CD8-positive, alpha-beta memory T cell (primary cell): ENCODE data around the gene ANKRD29. TPM values are rescaled to one million over a fixed set of nuclear protein-coding genes. Genes with fewer than 3 reads are reported as not detected.

ENCODE experiments used
- CTCF ChIA-PET: fragments of 350-600 bp; sonication (Branson Sonifier 250); formaldehyde crosslinking; loops from one replicate; lab custom pipeline; 2021; ENCODE audit warnings: antibody characterized with exemption; lab: Charles Lee
- POLR2A ChIA-PET: fragments of 350-600 bp; sonication (Branson Sonifier 250); formaldehyde crosslinking; loops from one replicate; lab custom pipeline; 2021; ENCODE audit warnings: antibody characterized with exemption; lab: Charles Lee
- DNase-seq, 5 donors: peaks; one replicate each; pipeline versions ENCODE4 v3.0.0 to v3.0.0-alpha.2; 2020 to 2022; ENCODE audit warnings: mixed read lengths in 1 of 5
- H3K27ac ChIP-seq: one replicate; pipeline ENCODE4 v1.7.0; 2013; ENCODE audit warnings: low read depth, mild to moderate bottlenecking, low read length, moderate library complexity
- H3K27me3 ChIP-seq: 2 replicates; pipeline ENCODE4 v1.7.0; 2013; ENCODE audit warnings: low read length, mild to moderate bottlenecking; ENCODE audit not compliant: insufficient read depth, poor library complexity, severe bottlenecking
- H3K36me3 ChIP-seq: 2 replicates; pipeline ENCODE4 v1.7.0; 2013; ENCODE audit warnings: mild to moderate bottlenecking, low read length, moderate library complexity; ENCODE audit not compliant: insufficient read depth
- H3K4me1 ChIP-seq: 2 replicates; pipeline ENCODE4 v1.7.0; 2013; ENCODE audit warnings: mild to moderate bottlenecking, low read length, moderate library complexity; ENCODE audit not compliant: insufficient read depth
- H3K4me3 ChIP-seq: 2 replicates; pipeline ENCODE4 v1.7.0; 2013; ENCODE audit warnings: mild to moderate bottlenecking, low read length
- H3K9me3 ChIP-seq: 2 replicates; pipeline ENCODE4 v1.7.0; 2013; ENCODE audit warnings: mild to moderate bottlenecking, low read length
- H3K27ac Mint-ChIP-seq, 8 donors: one replicate each; pipeline ENCODE4 v1.8.0; 2020 to 2021; ENCODE audit warnings: mixed read lengths in 8 of 8, mild to moderate bottlenecking in 6 of 8, inconsistent platforms in 3 of 8, moderate library complexity in 3 of 8
- H3K27me3 Mint-ChIP-seq, 2 donors: one replicate each; pipeline ENCODE4 v1.8.0; 2020 to 2021; ENCODE audit warnings: mixed read lengths in 2 of 2, mild to moderate bottlenecking in 1 of 2, moderate library complexity in 1 of 2
- H3K36me3 Mint-ChIP-seq, 3 donors: one replicate each; pipeline ENCODE4 v1.8.0; 2020 to 2021; ENCODE audit warnings: mixed read lengths in 3 of 3, inconsistent platforms in 1 of 3, mild to moderate bottlenecking in 1 of 3
- H3K4me1 Mint-ChIP-seq, 3 donors: one replicate each; pipeline ENCODE4 v1.8.0; 2020 to 2021; ENCODE audit warnings: mixed read lengths in 3 of 3, inconsistent platforms in 1 of 3, mild to moderate bottlenecking in 1 of 3
- H3K4me3 Mint-ChIP-seq, 7 donors: one replicate each; pipeline ENCODE4 v1.8.0; 2020 to 2021; ENCODE audit warnings: mixed read lengths in 7 of 7, mild to moderate bottlenecking in 6 of 7, moderate library complexity in 4 of 7, inconsistent platforms in 2 of 7
- H3K9me3 Mint-ChIP-seq, 5 donors: one replicate each; pipeline ENCODE4 v1.8.0; 2020 to 2022; ENCODE audit warnings: mixed read lengths in 5 of 5, mild to moderate bottlenecking in 3 of 5, moderate library complexity in 2 of 5, inconsistent platforms in 1 of 5
- polyA plus RNA-seq: library from polyadenylated mRNA; unstranded; fragments of 300-500 nt; fragmentation: Illumina TruSeq; gene quantifications from one replicate; pipeline ENCODE4 v1.2.3, GENCODE V29; 2021
- total RNA-seq, 2 experiments: library from RNA; stranded (reverse); gene quantifications; one replicate each; pipeline ENCODE4 v1.2.3, GENCODE V29; 2021

The ANKRD29 gene
- total and polyA plus RNA-seq, 3 experiments from 2014 or later: not detected

DNA sequence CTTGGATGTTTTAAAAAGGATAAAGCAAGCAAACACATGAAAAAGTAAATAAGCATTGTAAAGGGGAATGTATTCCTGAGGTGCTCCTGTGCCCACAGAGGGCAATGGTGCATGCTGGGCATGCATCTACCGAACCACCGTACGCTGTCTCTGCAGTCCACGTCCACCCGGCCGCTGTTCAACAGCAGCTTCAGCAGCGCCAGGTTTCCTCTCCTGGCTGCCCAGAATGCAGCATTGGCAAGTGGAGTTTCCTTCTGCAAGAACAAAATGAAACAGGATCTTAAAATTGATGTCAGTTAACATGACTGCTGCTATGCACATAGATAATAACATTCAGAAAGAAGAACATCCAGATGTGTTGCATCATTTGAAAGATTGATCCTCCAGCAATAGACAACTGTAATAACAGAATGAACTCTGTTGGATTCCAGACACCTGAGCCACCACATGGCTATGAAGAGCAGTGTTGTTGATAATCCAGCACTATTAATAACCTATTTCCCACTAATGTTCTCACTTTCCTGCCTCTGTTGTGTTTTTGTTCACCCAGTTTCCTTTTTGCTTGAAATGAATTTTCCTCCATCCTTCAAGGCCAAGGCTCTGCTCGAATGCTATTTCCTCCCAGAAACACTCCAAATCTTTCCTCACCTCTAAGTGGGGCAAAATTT is 13.6 kb downstream of the ANKRD29 start:
- H3K27me3 ChIP-seq: no peaks in the 10 kb centered on the region
- H3K36me3 ChIP-seq: no peaks in the 10 kb centered on the region
- H3K9me3 ChIP-seq: no peaks in the 10 kb centered on the region
- CTCF ChIA-PET: no interaction called here
- no peak overlapping the region for H3K4me3 Mint-ChIP-seq
- H3K4me1 ChIP-seq: no peaks in the 10 kb centered on the region
- no peak overlapping the region for H3K27ac Mint-ChIP-seq
- peaks cover 6 to 29% of the 10 kb centered on the region in 2 donors for H3K27me3 Mint-ChIP-seq
- H3K4me1 Mint-ChIP-seq: no peaks in the 10 kb centered on the region
- no peak for DNase-seq
- peaks cover 0 to 3% (median 0%) of the 10 kb centered on the region in 3 donors for H3K36me3 Mint-ChIP-seq
- H3K4me3 ChIP-seq: no peak overlapping the region
- POLR2A ChIA-PET: no interaction called here
- no peaks in the 10 kb centered on the region for H3K9me3 Mint-ChIP-seq
- H3K27ac ChIP-seq: no peak overlapping the region

DNA sequence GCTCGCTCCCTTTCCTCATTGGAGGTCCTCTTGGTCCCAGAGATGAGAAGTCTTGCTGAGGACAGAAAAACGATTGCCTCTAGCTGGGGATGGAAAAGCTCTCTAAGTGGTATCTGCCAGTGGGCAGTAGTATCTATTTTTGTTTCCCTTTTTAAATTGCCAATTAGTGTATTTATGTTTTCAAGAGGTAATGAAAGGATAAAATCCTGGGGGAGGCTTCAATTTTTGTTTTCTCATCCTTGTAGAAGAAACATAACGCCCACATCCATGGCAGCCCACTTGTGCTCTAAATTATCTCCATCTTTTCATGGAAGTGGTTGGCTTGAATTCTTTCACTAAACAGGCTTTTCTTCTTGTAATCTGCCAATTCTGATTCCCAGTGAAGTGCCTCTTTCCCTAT is 14.3 kb downstream of the ANKRD29 start:
- no peak overlapping the region for H3K4me3 ChIP-seq
- Mint-ChIP-seq H3K36me3 (peaks cover 0 to 3% (median 0%) of the 10 kb centered on the region in 3 donors), H3K27ac (no peak overlapping the region), H3K4me3 (no peak overlapping the region), H3K27me3 (peaks cover 6 to 29% of the 10 kb centered on the region in 2 donors), H3K9me3 (no peaks in the 10 kb centered on the region), H3K4me1 (no peaks in the 10 kb centered on the region)
- H3K9me3 ChIP-seq: no peaks in the 10 kb centered on the region
- no peak overlapping the region for H3K27ac ChIP-seq
- no peaks in the 10 kb centered on the region for H3K36me3 ChIP-seq
- ChIA-PET CTCF (no interaction called here), POLR2A (no interaction called here)
- DNase-seq: no peak
- H3K27me3 ChIP-seq: no peaks in the 10 kb centered on the region
- no peaks in the 10 kb centered on the region for H3K4me1 ChIP-seq

DNA sequence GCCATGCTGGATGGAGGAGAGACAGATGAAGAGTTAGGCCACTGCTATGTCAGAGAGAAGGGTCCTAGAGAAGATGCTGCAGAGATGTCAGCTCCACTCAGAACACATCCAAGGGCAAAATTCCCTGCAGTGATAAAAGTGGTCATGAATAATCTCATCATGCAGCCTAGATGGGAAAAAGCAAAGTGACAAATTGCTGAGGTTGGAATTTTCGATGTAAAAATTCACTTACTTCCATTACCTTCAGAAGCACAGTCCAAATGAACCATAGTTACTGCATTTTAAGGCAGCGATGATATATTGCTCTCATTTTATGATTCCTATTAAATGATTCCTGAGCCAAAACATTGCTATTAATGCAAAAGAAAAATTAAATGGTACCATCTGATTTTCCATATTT is 16.4 kb downstream of the ANKRD29 start:
- Histone ChIP-seq H3K36me3 (no peaks in the 10 kb centered on the region), H3K27ac (no peak overlapping the region), H3K4me1 (no peaks in the 10 kb centered on the region), H3K27me3 (no peaks in the 10 kb centered on the region), H3K4me3 (no peak overlapping the region), H3K9me3 (no peaks in the 10 kb centered on the region)
- no peaks in the 10 kb centered on the region for H3K4me1 Mint-ChIP-seq
- no peak overlapping the region for H3K27ac Mint-ChIP-seq
- peaks cover 8 to 23% of the 10 kb centered on the region in 2 donors for H3K27me3 Mint-ChIP-seq
- no peak for DNase-seq
- H3K36me3 Mint-ChIP-seq: peaks cover 0 to 3% (median 0%) of the 10 kb centered on the region in 3 donors
- H3K4me3 Mint-ChIP-seq: no peak overlapping the region
- no peaks in the 10 kb centered on the region for H3K9me3 Mint-ChIP-seq
- ChIA-PET POLR2A (no interaction called here), CTCF (no interaction called here)

DNA sequence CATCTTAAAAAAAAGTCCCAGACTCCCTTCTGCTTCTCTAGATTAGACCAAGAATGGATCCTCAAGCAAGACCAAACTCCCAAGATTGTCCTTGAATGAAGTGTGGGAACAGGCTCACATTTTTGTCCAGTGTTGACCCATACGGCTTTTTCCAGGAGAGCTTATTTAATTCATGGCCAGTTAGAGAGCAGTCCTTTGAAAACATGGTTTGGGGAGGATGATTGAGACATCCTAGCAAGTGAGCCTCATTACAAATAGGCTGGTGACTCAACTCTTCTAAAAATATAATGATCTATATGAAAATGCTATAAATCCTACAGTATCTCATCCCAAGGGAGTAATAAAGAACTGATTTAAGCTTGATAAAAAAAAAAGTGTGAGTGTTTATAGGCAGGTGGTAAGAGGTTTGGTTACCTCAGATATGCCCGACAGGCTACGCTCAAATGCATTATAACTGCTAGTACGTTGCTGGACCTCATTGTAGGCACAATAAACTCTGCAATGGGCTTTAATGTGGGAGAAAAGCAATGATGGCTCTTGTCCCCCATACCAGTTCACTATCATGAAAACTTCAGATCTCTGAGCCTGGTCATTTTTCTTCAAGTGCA is 17.0 kb downstream of the ANKRD29 start:
- H3K4me1 Mint-ChIP-seq: no peaks in the 10 kb centered on the region
- Histone ChIP-seq H3K27me3 (no peaks in the 10 kb centered on the region), H3K4me1 (no peaks in the 10 kb centered on the region), H3K27ac (no peak overlapping the region), H3K9me3 (no peaks in the 10 kb centered on the region), H3K36me3 (no peaks in the 10 kb centered on the region), H3K4me3 (no peak overlapping the region)
- POLR2A ChIA-PET: no interaction called here
- H3K27ac Mint-ChIP-seq: no peak overlapping the region
- DNase-seq: no peak
- CTCF ChIA-PET: no interaction called here
- peaks cover 0 to 3% (median 0%) of the 10 kb centered on the region in 3 donors for H3K36me3 Mint-ChIP-seq
- no peak overlapping the region for H3K4me3 Mint-ChIP-seq
- no peaks in the 10 kb centered on the region for H3K9me3 Mint-ChIP-seq
- peaks cover 8 to 23% of the 10 kb centered on the region in 2 donors for H3K27me3 Mint-ChIP-seq

DNA sequence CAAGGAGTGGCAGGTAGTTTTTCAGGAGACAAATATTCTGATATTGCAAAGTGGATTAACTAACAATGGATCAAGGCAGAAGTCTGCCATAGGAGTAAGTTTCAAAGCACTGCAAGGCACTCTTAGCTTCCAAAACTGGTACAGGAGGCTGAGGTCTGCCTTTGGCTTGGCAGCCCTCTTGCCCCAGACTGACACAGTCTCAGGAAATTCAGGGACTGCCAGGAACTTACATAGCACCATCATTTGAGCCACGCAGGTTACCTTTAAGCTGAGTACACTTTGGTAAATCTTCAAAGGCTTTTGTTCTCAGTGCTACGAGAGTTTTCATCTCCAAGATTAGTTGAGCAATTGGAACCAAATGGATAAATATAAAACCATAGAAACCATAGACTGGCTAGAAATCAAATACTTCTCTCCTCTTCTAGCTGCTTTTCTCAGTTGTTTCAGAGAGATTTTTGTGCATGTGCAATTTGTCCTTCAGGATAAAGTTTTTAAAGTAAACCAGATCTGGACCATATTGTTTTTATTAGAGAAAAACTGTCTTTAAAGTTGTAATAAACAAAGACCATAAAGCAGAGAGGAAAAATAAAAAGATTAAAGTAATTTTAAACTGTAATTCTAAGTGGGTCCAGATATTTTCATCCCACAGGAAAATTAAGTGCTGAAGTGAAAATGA is 18.8 kb downstream of the ANKRD29 start:
- H3K4me1 ChIP-seq: no peaks in the 10 kb centered on the region
- no peaks in the 10 kb centered on the region for H3K27me3 ChIP-seq
- H3K4me3 ChIP-seq: no peak overlapping the region
- Mint-ChIP-seq H3K4me1 (no peaks in the 10 kb centered on the region), H3K27ac (no peak overlapping the region), H3K36me3 (peaks cover 0 to 3% (median 0%) of the 10 kb centered on the region in 3 donors), H3K4me3 (no peak overlapping the region), H3K27me3 (peaks cover 4 to 17% of the 10 kb centered on the region in 2 donors), H3K9me3 (no peaks in the 10 kb centered on the region)
- H3K27ac ChIP-seq: no peak overlapping the region
- ChIA-PET CTCF (interaction anchor here (1.2 kb wide), 1 partner anchor 9 kb away, joined by 4 read pairs; no protein-coding TSS in a partner anchor), POLR2A (no interaction called here)
- no peak for DNase-seq
- H3K9me3 ChIP-seq: no peaks in the 10 kb centered on the region
- H3K36me3 ChIP-seq: no peaks in the 10 kb centered on the region

DNA sequence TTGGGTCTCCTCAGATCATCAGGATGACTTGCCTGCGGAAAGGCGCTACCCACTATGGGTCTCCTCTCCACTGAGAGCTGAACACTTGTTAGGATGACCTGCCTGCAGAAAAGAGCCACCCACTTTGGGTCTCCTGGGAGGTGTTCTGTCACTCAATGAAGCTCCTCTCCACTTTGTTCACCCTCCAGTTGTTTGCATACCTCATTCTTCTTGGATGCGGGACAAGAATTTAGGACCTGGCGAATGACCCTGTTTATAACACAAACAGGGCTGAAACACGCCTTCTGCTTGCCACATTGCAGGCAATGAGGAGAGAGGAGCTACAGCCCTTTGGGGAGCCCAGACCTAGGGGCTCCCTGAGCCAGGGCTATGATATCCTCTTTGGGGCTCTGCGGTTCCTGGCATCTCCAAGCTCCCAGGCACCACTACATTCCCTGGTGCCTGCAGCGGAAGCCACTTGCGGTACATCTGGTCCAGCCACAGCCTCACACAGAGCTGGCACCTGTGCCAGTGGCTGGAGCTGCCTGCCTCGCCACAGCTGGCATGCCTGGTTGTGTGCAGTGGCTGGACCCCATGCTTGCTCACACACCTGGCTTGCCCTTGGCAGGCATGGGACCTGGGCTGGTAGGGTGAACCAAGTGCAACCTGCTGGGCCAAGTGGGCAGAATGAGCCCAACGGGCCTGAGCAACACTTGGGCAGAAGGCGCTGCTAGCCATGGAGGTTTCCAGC is 20.6 kb downstream of the ANKRD29 start:
- Histone ChIP-seq H3K36me3 (no peaks in the 10 kb centered on the region), H3K9me3 (no peaks in the 10 kb centered on the region), H3K4me1 (no peaks in the 10 kb centered on the region), H3K27me3 (no peaks in the 10 kb centered on the region), H3K4me3 (no peak overlapping the region), H3K27ac (no peak overlapping the region)
- peaks cover 0 to 3% (median 0%) of the 10 kb centered on the region in 3 donors for H3K36me3 Mint-ChIP-seq
- H3K4me1 Mint-ChIP-seq: no peaks in the 10 kb centered on the region
- ChIA-PET CTCF (interaction anchor here (0.9 kb wide), 1 partner anchor 20 kb away, joined by 3 read pairs; no protein-coding TSS in a partner anchor), POLR2A (no interaction called here)
- H3K27ac Mint-ChIP-seq: no peak overlapping the region
- peaks cover 3 to 12% of the 10 kb centered on the region in 2 donors for H3K27me3 Mint-ChIP-seq
- DNase-seq: no peak
- H3K9me3 Mint-ChIP-seq: no peaks in the 10 kb centered on the region
- no peak overlapping the region for H3K4me3 Mint-ChIP-seq

DNA sequence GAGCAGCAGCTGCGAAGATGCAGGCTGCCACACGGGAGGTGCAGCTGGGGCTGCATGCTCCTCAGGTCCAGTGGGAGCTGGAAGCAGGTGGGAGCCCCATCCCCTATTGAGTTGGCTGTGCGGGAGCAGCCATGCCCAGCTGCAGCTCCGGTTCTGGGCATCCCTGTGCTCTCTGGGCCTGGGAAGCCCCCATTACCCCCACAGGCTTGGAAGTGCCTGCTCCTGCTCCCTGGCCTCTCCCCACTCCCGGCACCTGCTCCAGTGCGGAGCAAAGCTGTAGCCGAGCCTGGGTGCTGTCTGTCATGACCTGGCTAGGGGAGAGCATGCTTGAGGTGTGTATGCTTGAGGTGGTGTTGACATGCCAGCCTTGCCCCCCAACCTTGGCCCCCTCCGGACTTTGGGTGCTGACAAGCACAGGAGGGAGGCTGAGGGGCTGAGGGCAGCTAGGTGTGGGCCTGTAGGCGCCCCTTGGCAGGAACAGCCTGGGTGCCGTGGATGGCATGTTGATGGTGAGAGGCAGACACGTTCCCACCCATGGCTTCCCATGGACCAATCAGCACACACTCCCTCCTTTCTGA is 21.5 kb downstream of the ANKRD29 start:
- ChIA-PET POLR2A (no interaction called here), CTCF (interaction anchor here (0.9 kb wide), 1 partner anchor 19 kb away, joined by 3 read pairs; no protein-coding TSS in a partner anchor)
- Histone ChIP-seq H3K9me3 (no peaks in the 10 kb centered on the region), H3K36me3 (no peaks in the 10 kb centered on the region), H3K27me3 (no peaks in the 10 kb centered on the region), H3K4me3 (no peak overlapping the region), H3K27ac (no peak overlapping the region), H3K4me1 (no peaks in the 10 kb centered on the region)
- Mint-ChIP-seq H3K27me3 (peaks cover 3 to 12% of the 10 kb centered on the region in 2 donors), H3K36me3 (no peaks in the 10 kb centered on the region), H3K9me3 (no peaks in the 10 kb centered on the region), H3K27ac (no peak overlapping the region), H3K4me1 (no peaks in the 10 kb centered on the region), H3K4me3 (no peak overlapping the region)
- DNase-seq: no peak
